Measurements from ENCODE around the gene TLE1. TPM values are rescaled to one million over a fixed set of nuclear protein-coding genes. Genes with fewer than 3 reads are reported as not detected.

The TLE1 gene
- total RNA-seq, 2 donors from 2014 or later: 43.8 to 54.8 TPM

DNA sequence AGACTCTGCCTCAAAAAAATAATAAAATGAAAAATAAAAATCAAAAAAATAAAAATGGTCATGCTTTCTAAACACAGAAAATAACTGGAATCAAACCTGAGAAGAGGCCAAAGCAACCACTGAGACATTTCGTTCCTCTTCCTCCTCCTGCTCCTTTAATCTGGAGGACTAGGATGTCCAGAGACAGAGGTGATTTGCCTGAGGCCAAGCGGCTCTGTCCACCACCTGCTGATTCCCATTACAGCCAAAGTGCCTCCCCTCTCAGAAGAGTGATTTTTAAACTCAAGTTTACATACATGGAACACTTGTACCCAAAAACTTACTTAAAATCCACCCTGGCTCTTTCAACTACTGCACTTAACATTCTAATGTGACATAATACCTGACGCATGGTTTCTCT is 65.6 kb downstream of the TLE1 start:
- no peaks in the 10 kb centered on the region for H3K27me3 ChIP-seq
- no peaks in the 10 kb centered on the region for H3K9me3 ChIP-seq
- H3K9ac ChIP-seq (ENCODE audit: low read depth in 2 of 2, low read length in 2 of 2): no peak overlapping the region
- no peaks in the 10 kb centered on the region for H3K4me1 ChIP-seq
- H3K4me3 ChIP-seq: no peak overlapping the region
- intact Hi-C loops (cut with DNase I): loop anchor here (10.0 kb wide), 1 partner anchor 51 kb away; no protein-coding TSS in a partner anchor
- DNase-seq: no peak
- no peaks in the 10 kb centered on the region for H3K36me3 ChIP-seq
- no peak overlapping the region for H3K27ac ChIP-seq
- TF ChIP-seq, protein P1, sequence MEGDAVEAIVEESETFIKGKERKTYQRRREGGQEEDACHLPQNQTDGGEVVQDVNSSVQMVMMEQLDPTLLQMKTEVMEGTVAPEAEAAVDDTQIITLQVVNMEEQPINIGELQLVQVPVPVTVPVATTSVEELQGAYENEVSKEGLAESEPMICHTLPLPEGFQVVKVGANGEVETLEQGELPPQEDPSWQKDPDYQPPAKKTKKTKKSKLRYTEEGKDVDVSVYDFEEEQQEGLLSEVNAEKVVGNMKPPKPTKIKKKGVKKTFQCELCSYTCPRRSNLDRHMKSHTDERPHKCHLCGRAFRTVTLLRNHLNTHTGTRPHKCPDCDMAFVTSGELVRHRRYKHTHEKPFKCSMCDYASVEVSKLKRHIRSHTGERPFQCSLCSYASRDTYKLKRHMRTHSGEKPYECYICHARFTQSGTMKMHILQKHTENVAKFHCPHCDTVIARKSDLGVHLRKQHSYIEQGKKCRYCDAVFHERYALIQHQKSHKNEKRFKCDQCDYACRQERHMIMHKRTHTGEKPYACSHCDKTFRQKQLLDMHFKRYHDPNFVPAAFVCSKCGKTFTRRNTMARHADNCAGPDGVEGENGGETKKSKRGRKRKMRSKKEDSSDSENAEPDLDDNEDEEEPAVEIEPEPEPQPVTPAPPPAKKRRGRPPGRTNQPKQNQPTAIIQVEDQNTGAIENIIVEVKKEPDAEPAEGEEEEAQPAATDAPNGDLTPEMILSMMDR (IDR thresholded peaks at IDR 0.05): no peak

DNA sequence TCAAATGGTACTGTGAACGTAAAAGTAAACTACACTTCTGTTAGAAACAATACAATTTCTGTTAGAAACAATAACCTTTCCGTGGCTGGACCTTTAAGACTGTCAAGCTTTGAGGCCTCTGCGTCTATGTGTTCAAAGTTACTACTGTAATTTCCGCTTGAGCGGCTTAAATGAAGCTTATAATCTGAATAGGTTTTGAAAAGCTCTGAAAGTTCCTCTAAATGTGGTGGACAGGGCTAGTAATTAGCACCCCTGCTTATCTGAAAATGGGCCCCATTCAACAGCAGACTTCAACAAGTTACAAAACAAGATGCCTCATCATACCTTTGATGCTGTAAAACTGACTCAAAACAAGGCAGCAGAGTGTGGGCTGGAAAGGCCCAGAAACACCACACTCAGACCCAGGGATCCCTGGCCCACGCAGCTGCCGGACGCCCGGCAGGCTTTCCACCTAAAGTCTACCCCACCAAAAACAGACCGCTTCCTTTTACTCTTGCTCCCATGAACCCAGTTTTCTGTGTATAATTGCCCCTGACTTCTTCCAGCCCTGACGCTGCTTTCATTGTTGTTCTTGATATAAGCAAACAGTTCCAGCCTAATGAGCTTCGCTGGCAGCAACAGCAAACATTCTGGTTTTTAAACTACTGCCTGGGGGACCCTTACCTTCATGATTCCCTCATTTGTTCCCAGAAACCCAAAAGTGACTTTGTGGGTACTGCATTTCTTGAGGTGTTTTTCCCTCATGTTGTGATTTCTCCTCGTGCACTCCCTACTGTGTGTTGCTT is 66.7 kb downstream of the TLE1 start:
- intact Hi-C loops (cut with DNase I): loop anchor here (10.0 kb wide), 1 partner anchor 52 kb away; no protein-coding TSS in a partner anchor
- Histone ChIP-seq H3K4me3 (no peak overlapping the region), H3K9me3 (no peaks in the 10 kb centered on the region), H3K4me1 (no peaks in the 10 kb centered on the region), H3K27ac (no peak overlapping the region), H3K9ac (ENCODE audit: low read depth in 2 of 2, low read length in 2 of 2) (no peak overlapping the region), H3K36me3 (no peaks in the 10 kb centered on the region), H3K27me3 (no peaks in the 10 kb centered on the region)
- TF ChIP-seq, protein P1 (IDR thresholded peaks at IDR 0.05): no peak
- no peak for DNase-seq

DNA sequence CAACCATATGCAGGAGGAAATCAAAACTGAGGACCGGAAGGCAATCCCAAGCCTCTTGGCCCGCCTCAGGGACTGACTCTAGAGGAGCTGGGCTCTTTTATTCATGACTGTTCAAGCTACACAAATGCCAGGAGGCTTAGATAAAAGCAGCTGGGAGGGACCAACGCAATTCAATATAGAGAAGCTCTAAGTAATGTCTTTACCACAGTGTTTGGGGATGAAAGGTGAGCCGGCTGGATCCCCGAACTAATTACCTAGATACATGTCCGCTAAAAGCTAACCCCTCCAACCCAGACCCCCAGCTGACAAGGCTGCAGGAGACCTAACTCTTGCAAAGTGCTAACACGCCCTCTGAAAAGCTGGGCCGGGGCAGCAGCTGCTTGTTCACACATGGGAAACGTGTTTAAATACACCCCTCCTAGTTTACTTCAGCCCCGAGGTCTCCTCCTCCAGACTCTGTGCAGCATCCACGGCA is 67.5 kb downstream of the TLE1 start:
- no peak for DNase-seq
- no peaks in the 10 kb centered on the region for H3K4me1 ChIP-seq
- H3K9ac ChIP-seq (ENCODE audit: low read depth in 2 of 2, low read length in 2 of 2): no peak overlapping the region
- no peaks in the 10 kb centered on the region for H3K9me3 ChIP-seq
- TF ChIP-seq, protein P1 (IDR thresholded peaks at IDR 0.05): no peak
- no peak overlapping the region for H3K4me3 ChIP-seq
- intact Hi-C loops (cut with DNase I): loop anchor here (10.0 kb wide), 1 partner anchor 53 kb away; no protein-coding TSS in a partner anchor
- H3K27me3 ChIP-seq: no peaks in the 10 kb centered on the region
- H3K36me3 ChIP-seq: no peaks in the 10 kb centered on the region
- H3K27ac ChIP-seq: no peak overlapping the region

DNA sequence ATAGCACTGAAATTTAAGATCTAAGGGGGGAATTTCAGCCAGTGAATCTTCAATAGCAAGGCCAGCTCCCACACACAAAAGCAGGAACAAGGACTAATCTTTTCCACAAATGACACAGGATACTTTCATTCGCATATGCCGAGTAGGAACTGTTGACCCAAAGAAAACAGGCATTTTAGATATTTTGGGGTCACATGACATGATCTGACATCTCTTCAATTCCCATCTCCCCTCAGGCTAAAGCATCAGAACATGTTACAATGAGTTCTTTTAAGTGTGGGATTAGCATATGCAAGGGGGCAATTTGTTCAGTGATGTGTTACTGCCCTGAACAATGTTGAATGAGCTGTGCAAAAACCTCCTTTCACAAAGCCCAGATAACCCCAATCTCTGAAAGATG is 68.2 kb downstream of the TLE1 start:
- TF ChIP-seq, protein P1 (IDR thresholded peaks at IDR 0.05): no peak
- H3K36me3 ChIP-seq: no peaks in the 10 kb centered on the region
- no peaks in the 10 kb centered on the region for H3K4me1 ChIP-seq
- no peak overlapping the region for H3K9ac ChIP-seq (ENCODE audit: low read depth in 2 of 2, low read length in 2 of 2)
- no peak for DNase-seq
- intact Hi-C loops (cut with DNase I): loop anchor here (10.0 kb wide), 1 partner anchor 54 kb away; no protein-coding TSS in a partner anchor
- no peak overlapping the region for H3K27ac ChIP-seq
- no peaks in the 10 kb centered on the region for H3K27me3 ChIP-seq
- H3K9me3 ChIP-seq: no peaks in the 10 kb centered on the region
- no peak overlapping the region for H3K4me3 ChIP-seq

DNA sequence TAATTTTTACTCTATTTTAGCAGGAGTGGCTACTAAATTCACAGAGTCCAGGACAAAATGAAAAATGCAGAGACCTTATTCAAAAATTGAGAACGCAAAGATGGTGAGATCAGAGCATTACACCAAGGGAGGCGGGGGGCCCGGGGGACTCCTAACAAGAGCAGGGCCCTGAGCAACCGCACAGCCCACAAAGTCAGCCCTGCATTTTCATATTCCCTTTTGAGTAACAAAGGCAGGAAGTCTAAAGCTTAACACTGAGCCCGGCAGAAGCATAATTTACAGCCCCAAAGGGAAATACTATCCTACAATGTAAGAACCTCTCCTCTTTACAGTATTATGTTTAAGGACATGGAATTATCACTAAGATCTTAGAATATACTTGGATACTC is 69.4 kb downstream of the TLE1 start:
- H3K36me3 ChIP-seq: no peaks in the 10 kb centered on the region
- no peak overlapping the region for H3K27ac ChIP-seq
- TF ChIP-seq, protein P1 (IDR thresholded peaks at IDR 0.05): no peak
- DNase-seq: no peak
- H3K27me3 ChIP-seq: no peaks in the 10 kb centered on the region
- no peaks in the 10 kb centered on the region for H3K4me1 ChIP-seq
- H3K9ac ChIP-seq (ENCODE audit: low read depth in 2 of 2, low read length in 2 of 2): no peak overlapping the region
- intact Hi-C loops (cut with DNase I): loop anchor here (10.0 kb wide), 1 partner anchor 55 kb away; no protein-coding TSS in a partner anchor
- no peaks in the 10 kb centered on the region for H3K9me3 ChIP-seq
- H3K4me3 ChIP-seq: no peak overlapping the region

Measured in colonic mucosa (tissue), 4 donors.